GM23338 (cell line): ENCODE measurements around the gene HDAC8.

Experiments
- CTCF ChIP-seq, 2 experiments: fragments of 200-600 bp in 1 of 2; sonication (generic) in 1 of 2; conservative IDR thresholded peaks; 2 replicates each; pipeline versions ENCODE4 v1.5.1 to v1.6.1; 2016 to 2017; ENCODE audit warnings: antibody characterized with exemption in 2 of 2, low read depth in 2 of 2, mild to moderate bottlenecking in 2 of 2, moderate library complexity in 1 of 2
- ETS1 ChIP-seq: IDR thresholded peaks from 2 replicates; pipeline ENCODE4 v1.6.1; 2016; ENCODE audit warnings: antibody characterized with exemption
- EZH2 ChIP-seq: fragments of 200-600 bp; sonication (generic); IDR thresholded peaks from one replicate; pipeline ENCODE4 v1.8.0; 2017; ENCODE audit warnings: antibody characterized with exemption, mild to moderate bottlenecking, low read depth; ENCODE audit not compliant: unreplicated experiment
- EZH2phosphoT487 ChIP-seq: fragments of 200-600 bp; sonication (generic); IDR thresholded peaks from one replicate; pipeline ENCODE4 v1.8.1; 2018; ENCODE audit warnings: antibody characterized with exemption; ENCODE audit not compliant: unreplicated experiment
- JUNB ChIP-seq: IDR thresholded peaks from one replicate; pipeline ENCODE4 v1.6.1; 2016; ENCODE audit warnings: antibody characterized with exemption; ENCODE audit not compliant: unreplicated experiment
- POLR2AphosphoS5 ChIP-seq: IDR thresholded peaks from 2 replicates; pipeline ENCODE4 v1.6.1; 2016; ENCODE audit warnings: antibody characterized with exemption, low read depth

- TF ChIP-seq CTCF (conservative IDR thresholded peaks at IDR 0.05; ENCODE audit: low read depth in 2 of 2), result 0 out of 4 replicates have a peak, but pooled peaks of 1 of the 2 experiments have one; percentile 14
- no peak for TF ChIP-seq POLR2AphosphoS5
- no peak for TF ChIP-seq ETS1
- no peak for TF ChIP-seq EZH2phosphoT487
- TF ChIP-seq JUNB, result no peak
- no peak for TF ChIP-seq EZH2
Measured at GRCh38 chrX:72573158-72573511, 492 bp upstream of the HDAC8 start.
